Measurements from ENCODE around the gene CNPY3.
"Not testable (repeated sequence)": the region's sequence is repeated elsewhere in the genome, so short reads cannot be mapped to it uniquely, and the experiment has no call there.

CNPY3 gene

DNA sequence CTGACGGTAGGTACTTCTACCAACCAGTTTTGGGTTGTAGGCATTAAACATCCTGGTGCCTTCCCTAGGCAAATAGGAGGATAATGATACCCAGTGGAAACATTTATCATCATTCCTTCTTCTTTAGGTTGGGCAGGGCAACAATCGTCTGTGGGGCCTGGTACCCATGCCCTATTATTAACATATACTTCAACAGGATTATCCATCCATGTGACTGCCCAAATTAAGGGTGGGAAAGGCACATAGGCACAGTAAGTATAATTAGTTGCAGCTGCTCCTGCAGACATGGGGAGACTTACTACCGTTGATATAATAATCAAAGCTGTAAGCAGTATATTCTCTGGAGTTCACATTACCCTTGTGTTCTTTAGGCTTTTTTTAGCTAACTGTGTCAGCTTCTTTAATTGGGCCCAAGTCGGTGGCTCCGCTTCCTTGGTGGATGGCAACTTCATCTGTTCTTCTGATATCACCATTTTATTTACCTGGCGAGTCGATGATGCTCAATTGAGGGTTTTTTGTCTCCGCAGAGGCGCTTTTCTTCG lies 33.0 kb upstream of the CNPY3 start:
- no peak for DNase-seq (ENCODE audit: extremely low read depth, low read depth)
- TF ChIP-seq, protein P1, sequence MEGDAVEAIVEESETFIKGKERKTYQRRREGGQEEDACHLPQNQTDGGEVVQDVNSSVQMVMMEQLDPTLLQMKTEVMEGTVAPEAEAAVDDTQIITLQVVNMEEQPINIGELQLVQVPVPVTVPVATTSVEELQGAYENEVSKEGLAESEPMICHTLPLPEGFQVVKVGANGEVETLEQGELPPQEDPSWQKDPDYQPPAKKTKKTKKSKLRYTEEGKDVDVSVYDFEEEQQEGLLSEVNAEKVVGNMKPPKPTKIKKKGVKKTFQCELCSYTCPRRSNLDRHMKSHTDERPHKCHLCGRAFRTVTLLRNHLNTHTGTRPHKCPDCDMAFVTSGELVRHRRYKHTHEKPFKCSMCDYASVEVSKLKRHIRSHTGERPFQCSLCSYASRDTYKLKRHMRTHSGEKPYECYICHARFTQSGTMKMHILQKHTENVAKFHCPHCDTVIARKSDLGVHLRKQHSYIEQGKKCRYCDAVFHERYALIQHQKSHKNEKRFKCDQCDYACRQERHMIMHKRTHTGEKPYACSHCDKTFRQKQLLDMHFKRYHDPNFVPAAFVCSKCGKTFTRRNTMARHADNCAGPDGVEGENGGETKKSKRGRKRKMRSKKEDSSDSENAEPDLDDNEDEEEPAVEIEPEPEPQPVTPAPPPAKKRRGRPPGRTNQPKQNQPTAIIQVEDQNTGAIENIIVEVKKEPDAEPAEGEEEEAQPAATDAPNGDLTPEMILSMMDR (IDR thresholded peaks at IDR 0.05; ENCODE audit: low read depth, low read length) = no peak

DNA sequence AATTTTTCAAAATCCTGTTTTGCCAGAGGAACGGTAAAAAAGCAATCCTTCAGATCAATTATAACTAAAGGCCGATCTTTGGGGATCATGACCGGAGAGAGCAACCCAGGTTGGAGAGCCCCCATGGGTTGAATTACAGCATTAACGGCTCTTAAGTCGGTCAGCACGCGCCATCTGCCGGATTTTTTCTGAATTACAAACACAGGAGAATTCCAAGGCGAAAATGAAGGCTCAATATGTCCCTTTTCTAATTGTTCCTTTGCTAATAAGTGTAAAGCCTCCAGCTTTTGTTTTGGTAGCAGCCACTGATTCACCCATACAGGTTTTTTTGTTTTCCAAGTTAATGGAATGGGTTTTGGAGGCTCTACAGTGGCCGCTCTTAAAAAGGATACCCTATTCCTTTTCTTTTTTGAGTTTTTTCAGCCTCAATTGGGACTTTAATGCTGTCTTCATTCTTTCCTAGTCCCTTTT lies 30.4 kb upstream of the CNPY3 start:
- TF ChIP-seq, protein P1 (IDR thresholded peaks at IDR 0.05; ENCODE audit: low read depth, low read length) = peak; percentile 54
- DNase-seq (ENCODE audit: extremely low read depth, low read depth) = no peak

DNA sequence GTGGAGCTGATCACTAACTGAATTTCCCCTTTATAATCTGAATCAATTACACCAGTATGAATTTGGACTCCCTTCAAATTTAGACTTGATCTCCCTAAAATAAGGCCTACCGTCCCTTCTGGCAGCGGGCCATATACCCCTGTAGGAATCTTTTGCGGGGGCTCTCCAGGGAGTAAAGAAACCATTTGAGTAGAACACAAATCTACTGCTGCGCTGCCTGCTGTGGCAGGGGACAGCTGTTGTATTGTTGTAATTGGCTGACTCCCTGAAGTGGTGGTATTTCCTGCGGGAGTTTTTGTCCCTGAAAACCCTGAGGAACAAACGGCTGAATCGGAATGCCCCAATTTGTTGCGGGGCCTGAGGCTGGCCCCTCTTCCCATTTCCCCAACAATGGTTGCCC lies 29.4 kb upstream of the CNPY3 start:
- DNase-seq (ENCODE audit: extremely low read depth, low read depth) = no peak
- TF ChIP-seq, protein P1 (IDR thresholded peaks at IDR 0.05; ENCODE audit: low read depth, low read length) = no peak

DNA sequence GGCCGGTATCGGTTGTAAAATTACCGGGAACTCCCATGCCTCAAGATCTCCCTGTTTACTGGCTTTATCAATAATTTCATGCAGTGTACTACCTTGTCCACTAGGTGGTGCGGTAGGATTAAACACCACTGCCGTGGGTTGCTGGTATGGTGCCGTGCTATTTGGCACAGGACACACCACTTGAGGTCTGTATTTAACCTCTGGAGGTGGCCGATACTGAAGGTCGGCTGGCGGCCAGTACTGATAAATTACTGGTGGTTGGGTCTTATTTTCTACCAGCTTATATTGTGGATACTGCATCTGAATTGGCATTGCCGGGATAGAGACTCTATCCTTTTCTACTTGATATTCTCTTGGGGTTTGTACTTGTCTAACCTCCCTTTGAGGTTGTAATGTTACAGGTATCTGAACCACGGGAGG lies 27.7 kb upstream of the CNPY3 start:
- DNase-seq (ENCODE audit: extremely low read depth, low read depth) = peak; percentile 58
- TF ChIP-seq, protein P1 (IDR thresholded peaks at IDR 0.05; ENCODE audit: low read depth, low read length) = peak; percentile 75

DNA sequence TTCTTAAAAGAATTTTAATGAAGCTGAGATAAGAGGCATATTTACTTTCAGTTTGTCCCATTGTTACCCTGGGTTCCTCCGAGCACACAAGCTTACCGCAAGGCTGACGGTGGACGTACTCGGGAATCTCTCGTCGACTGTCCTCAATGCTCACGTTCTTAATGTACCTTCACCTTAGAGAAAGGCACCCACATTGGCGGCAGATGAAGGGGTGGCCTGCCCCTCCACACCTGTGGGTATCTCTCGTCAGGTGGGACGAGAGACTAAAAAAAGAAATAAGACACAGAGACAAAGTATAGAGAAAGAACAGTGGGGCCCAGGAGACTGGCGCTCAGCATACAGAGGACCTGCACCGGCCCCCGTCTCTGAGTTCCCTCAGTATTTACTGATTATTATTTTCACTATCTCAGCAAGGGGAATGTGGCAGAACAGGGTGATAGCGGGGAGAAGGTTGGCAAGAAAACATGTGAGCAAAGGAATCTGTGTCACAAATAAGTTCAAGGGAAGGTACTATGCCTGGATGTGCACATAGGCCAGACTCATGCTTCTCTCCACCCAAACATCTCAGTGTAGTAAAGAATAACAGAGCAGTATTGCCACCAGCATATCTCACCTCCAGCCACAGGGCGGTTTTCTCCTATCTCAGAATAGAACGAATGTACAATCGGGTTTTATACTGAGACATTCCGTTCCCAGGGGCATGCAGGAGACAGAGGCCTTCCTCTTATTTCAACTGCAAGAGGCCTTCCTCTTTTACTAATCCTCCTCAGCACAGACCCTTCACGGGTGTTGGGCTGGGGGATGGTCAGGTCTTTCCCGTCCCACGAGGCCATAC lies 26.6 kb upstream of the CNPY3 start:
- DNase-seq (ENCODE audit: extremely low read depth, low read depth) = not testable (repeated sequence)

DNA sequence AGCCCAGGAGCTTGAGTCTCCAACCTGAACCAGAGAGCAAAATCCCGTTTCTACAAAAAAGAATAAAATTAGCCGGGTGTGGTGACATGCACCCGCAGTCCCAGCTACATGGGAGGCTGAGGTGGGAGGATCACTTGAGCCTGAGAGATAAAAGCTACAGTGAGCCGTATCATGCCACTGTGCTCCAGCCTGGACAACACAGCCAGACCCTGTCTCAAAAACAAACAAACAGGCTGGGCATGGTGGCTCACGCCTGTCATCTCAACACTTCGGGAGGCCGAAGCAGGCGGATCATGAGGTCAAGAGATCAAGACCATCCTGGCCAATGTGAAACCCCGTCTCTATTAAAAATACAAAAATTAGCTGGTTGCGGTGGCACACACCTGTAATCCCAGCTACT lies 24.8 kb upstream of the CNPY3 start:
- no peak for DNase-seq (ENCODE audit: extremely low read depth, low read depth)
- TF ChIP-seq, protein P1 (IDR thresholded peaks at IDR 0.05; ENCODE audit: low read depth, low read length) = no peak

DNA sequence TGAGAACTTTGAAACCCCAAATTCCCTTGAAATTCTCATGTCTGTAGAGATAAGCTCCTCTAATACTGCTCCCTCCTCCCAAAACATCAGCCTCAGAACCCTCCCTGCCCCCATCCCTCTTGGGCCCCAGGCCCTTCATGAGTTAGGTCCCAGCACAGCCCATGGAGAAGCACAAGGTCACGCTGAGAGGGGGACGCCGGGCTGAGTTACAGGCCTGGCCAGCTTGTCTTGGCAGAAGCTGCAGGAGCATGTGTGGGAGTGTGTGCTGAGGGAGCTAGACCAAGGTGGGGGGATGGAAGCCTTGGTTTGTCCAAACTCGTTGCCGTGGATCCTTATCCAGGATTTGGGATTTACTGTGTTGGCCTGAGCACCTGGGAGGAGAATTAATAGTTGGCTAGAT lies 21.9 kb upstream of the CNPY3 start:
- DNase-seq (ENCODE audit: extremely low read depth, low read depth) = no peak
- TF ChIP-seq, protein P1 (IDR thresholded peaks at IDR 0.05; ENCODE audit: low read depth, low read length) = no peak

Measured in AG09319 (cell line).